Mammary epithelial cell (primary cell): ENCODE data around the gene WDR33.

ENCODE experiments used
- CTCF ChIP-seq, 2 donors: IDR thresholded peaks in 1 of 2; conservative IDR thresholded peaks in 1 of 2; 2 replicates each; pipeline ENCODE4 v1.5.1; 2011 to 2012; ENCODE audit warnings: inconsistent platforms in 2 of 2, low read length in 2 of 2, mild to moderate bottlenecking in 2 of 2, control low read depth in 1 of 2, low read depth in 1 of 2; ENCODE audit not compliant: insufficient read depth in 1 of 2; ENCODE audit errors: extremely low read depth in 1 of 2
- EZH2 ChIP-seq: IDR thresholded peaks from 2 replicates; pipeline ENCODE4 v1.6.1; 2012; ENCODE audit warnings: low read length, inconsistent platforms, borderline replicate concordance

- TF ChIP-seq EZH2 (no peak), CTCF (conservative IDR thresholded peaks at IDR 0.05 in 1 of 2, IDR thresholded peaks at IDR 0.05 in 1 of 2; ENCODE audit: extremely low read depth in 1 of 2, insufficient read depth in 1 of 2, low read depth in 1 of 2, low read length in 2 of 2) (no peak)
Observed at GRCh38 chr2:127698553-127699355, 112.2 kb downstream of the WDR33 start.
